B cell (primary cell): ENCODE results near the gene SMLR1. TPM values are rescaled to one million over a fixed set of nuclear protein-coding genes. Genes with fewer than 3 reads are reported as not detected.

Experiments used
- ATAC-seq: fragments of 200-7000 bp; cut with Tn5 transposase; one replicate; pipeline ENCODE4 v1.10.0; 2021; ENCODE audit warnings: low read depth, mild to moderate bottlenecking, moderate number of reproducible peaks, moderate library complexity
- CTCF ChIA-PET: fragments of 350-600 bp; sonication (Branson Sonifier 250); formaldehyde crosslinking; loops from one replicate; lab custom pipeline; 2021; ENCODE audit warnings: antibody characterized with exemption, inconsistent platforms; lab: Charles Lee
- POLR2A ChIA-PET: fragments of 350-600 bp; sonication (Branson Sonifier 250); formaldehyde crosslinking; loops from one replicate; lab custom pipeline; 2021; ENCODE audit warnings: antibody characterized with exemption; lab: Charles Lee
- DNase-seq: peaks from one replicate; pipeline ENCODE4 v3.0.0; 2013
- H2AFZ ChIP-seq: 2 replicates; pipeline ENCODE4 v1.6.1; 2012; ENCODE audit warnings: mild to moderate bottlenecking, low read depth, low read length; ENCODE audit not compliant: insufficient read depth, poor library complexity, severe bottlenecking
- H3K27ac ChIP-seq, 2 donors: 1 replicate in 1 of 2; 2 replicates in 1 of 2; pipeline ENCODE4 v1.5.1; 2012 to 2013; ENCODE audit warnings: low read length in 2 of 2, mild to moderate bottlenecking in 2 of 2, moderate library complexity in 1 of 2
- H3K27me3 ChIP-seq, 4 experiments: fragments of 200-600 bp in 1 of 4; sonication (generic) in 1 of 4; replicated peaks in 1 of 4; 1 replicate in 2 of 4; 2 replicates in 2 of 4; pipeline versions ENCODE4 v1.6.1 to v1.7.0; 2013 to 2016; ENCODE audit warnings: low read length in 3 of 4, mild to moderate bottlenecking in 2 of 4, mixed read lengths in 1 of 4, moderate library complexity in 1 of 4; ENCODE audit not compliant: insufficient read depth in 4 of 4, control insufficient read depth in 3 of 4; ENCODE audit errors: control extremely low read depth in 1 of 4
- H3K36me3 ChIP-seq, 2 experiments: replicated peaks in 1 of 2; 1 replicate in 1 of 2; 2 replicates in 1 of 2; pipeline versions ENCODE4 v1.6.1 to v1.7.1; 2013; ENCODE audit warnings: low read length in 1 of 2; ENCODE audit not compliant: insufficient read depth in 2 of 2, control insufficient read depth in 1 of 2; ENCODE audit errors: control extremely low read depth in 1 of 2, extremely low read depth in 1 of 2
- H3K4me1 ChIP-seq, 2 donors: fragments of 200-600 bp in 1 of 2; sonication (generic) in 1 of 2; 1 replicate in 1 of 2; 2 replicates in 1 of 2; pipeline versions ENCODE4 v1.5.1 to v1.6.1; 2013 to 2017; ENCODE audit warnings: low read length in 2 of 2; ENCODE audit not compliant: control insufficient read depth in 2 of 2, insufficient read depth in 2 of 2
- H3K4me2 ChIP-seq: replicated peaks from 2 replicates; pipeline ENCODE3; 2012; ENCODE audit warnings: mild to moderate bottlenecking, low read depth, low read length; ENCODE audit not compliant: poor library complexity, severe bottlenecking
- H3K4me3 ChIP-seq, 5 experiments: fragments of 200-600 bp in 1 of 5; sonication (generic) in 1 of 5; 1 replicate in 3 of 5; 2 replicates in 2 of 5; pipeline versions ENCODE4 v1.5.1 to v1.7.0; 2011 to 2016; ENCODE audit warnings: low read length in 4 of 5, mild to moderate bottlenecking in 4 of 5, low read depth in 2 of 5, control low read depth in 1 of 5, moderate library complexity in 1 of 5; ENCODE audit not compliant: insufficient read depth in 1 of 5; ENCODE audit errors: control extremely low read depth in 1 of 5, extremely low read depth in 1 of 5
- H3K79me2 ChIP-seq: fragments of 200-600 bp; sonication (generic); one replicate; pipeline ENCODE4 v1.6.0; 2016; ENCODE audit warnings: low read length; ENCODE audit not compliant: control insufficient read depth, insufficient read depth
- H3K9ac ChIP-seq: fragments of 200-600 bp; sonication (generic); 2 replicates; pipeline ENCODE4 v1.6.1; 2017; ENCODE audit warnings: mild to moderate bottlenecking, low read length, moderate library complexity
- H3K9me3 ChIP-seq, 3 donors: one replicate each; pipeline versions ENCODE4 v1.6.1 to v1.7.1; 2013; ENCODE audit warnings: low read length in 2 of 3; ENCODE audit not compliant: control insufficient read depth in 2 of 3, insufficient read depth in 1 of 3; ENCODE audit errors: control extremely low read depth in 1 of 3
- H4K20me1 ChIP-seq: 2 replicates; pipeline ENCODE4 v1.6.0; 2012; ENCODE audit warnings: mild to moderate bottlenecking, low read length; ENCODE audit not compliant: insufficient read depth, control insufficient read depth, poor library complexity, severe bottlenecking
- H3K27ac Mint-ChIP-seq: one replicate; pipeline ENCODE4 v1.8.0; 2021; ENCODE audit warnings: mixed read lengths
- H3K27me3 Mint-ChIP-seq: one replicate; pipeline ENCODE4 v1.8.0; 2021; ENCODE audit warnings: mixed read lengths
- H3K4me1 Mint-ChIP-seq: one replicate; pipeline ENCODE4 v1.8.0; 2021; ENCODE audit warnings: mixed read lengths
- H3K4me3 Mint-ChIP-seq: one replicate; pipeline ENCODE4 v1.8.0; 2021; ENCODE audit warnings: mixed read lengths
- H3K9me3 Mint-ChIP-seq: one replicate; pipeline ENCODE4 v1.8.0; 2022; ENCODE audit warnings: mixed read lengths; ENCODE audit not compliant: insufficient read depth
- CTCF ChIP-seq: fragments of 200-600 bp; IDR thresholded peaks from one replicate; pipeline ENCODE4 v1.8.0; 2022; ENCODE audit warnings: antibody characterized with exemption, mild to moderate bottlenecking
- EZH2 ChIP-seq: IDR thresholded peaks from 2 replicates; pipeline ENCODE4 v1.6.1; 2012; ENCODE audit warnings: borderline replicate concordance, low read depth, mild to moderate bottlenecking, moderate library complexity, low read length; ENCODE audit not compliant: insufficient read depth, poor library complexity, severe bottlenecking
- WGBS: methylation state at CpG from one replicate; pipeline ENCODE4 v1.1.5; 2013; ENCODE audit warnings: missing lambda C conversion rate; ENCODE audit not compliant: insufficient coverage; 5-methylcytosine and 5-hydroxymethylcytosine counted together
- intact Hi-C: fragments of 100-400 bp; cut with micrococcal nuclease; formaldehyde crosslinking; loops from one replicate; pipeline ENCODE4 v1.10.0; 2022
- polyA plus RNA-seq: library from polyadenylated mRNA; depleted of rRNA; stranded (reverse); fragments of >200 nt; gene quantifications from 2 replicates; pipeline ENCODE4 v1.2.3, GENCODE V29; 2012
- total RNA-seq, 2 donors: library from RNA; stranded (reverse); fragments of 120-200 nt in 1 of 2; gene quantifications; 1 replicate in 1 of 2; 2 replicates in 1 of 2; pipeline versions ENCODE4 v1.2.3 to v1.2.4, GENCODE V29; 2013 to 2022

The SMLR1 gene
- total and polyA plus RNA-seq, 2 donors (not counting 1 experiment from before 2014, with no cell fraction given), result not detected

- no peaks in the 10 kb centered on the region for H3K27me3 ChIP-seq
- peaks cover 0 to 2% of the 10 kb centered on the region in 2 experiments for H3K36me3 ChIP-seq
- no peak overlapping the region for H3K9ac ChIP-seq
- no peaks in the 10 kb centered on the region for H4K20me1 ChIP-seq
- H2AFZ ChIP-seq, result no peak overlapping the region
- H3K9me3 ChIP-seq, result no peaks in the 10 kb centered on the region
- no peak overlapping the region for H3K27ac ChIP-seq
- H3K4me2 ChIP-seq, result no peak overlapping the region
- intact Hi-C loops, result no loop called here
- DNase-seq, result no peak
- TF ChIP-seq CTCF, result no peak
- no peak for TF ChIP-seq EZH2
- ChIA-PET POLR2A (no interaction called here), CTCF (interaction anchor here (2.0 kb wide), 1 partner anchor 14 kb away, joined by 6 read pairs; no protein-coding TSS in a partner anchor)
- Mint-ChIP-seq H3K27ac (no peak overlapping the region), H3K4me1 (no peaks in the 10 kb centered on the region), H3K4me3 (no peak overlapping the region), H3K27me3 (no peaks in the 10 kb centered on the region), H3K9me3 (no peaks in the 10 kb centered on the region)
- ATAC-seq, result no peak
- H3K4me1 ChIP-seq, result no peaks in the 10 kb centered on the region
- 90% methylated on average over 2 of the region's 4 CpGs for WGBS
- no peaks in the 10 kb centered on the region for H3K79me2 ChIP-seq
- H3K4me3 ChIP-seq, result no peak overlapping the region
Measured at GRCh38 chr6:130858054-130858453, 30.8 kb downstream of the SMLR1 start.

GRCh38 chr6:130858498-130859160, 31.4 kb downstream of the SMLR1 start:
- Histone ChIP-seq H3K27me3 (no peaks in the 10 kb centered on the region), H3K9ac (no peak overlapping the region), H3K36me3 (peaks cover 0 to 7% of the 10 kb centered on the region in 2 experiments), H3K27ac (no peak overlapping the region), H3K4me3 (no peak overlapping the region), H3K79me2 (no peaks in the 10 kb centered on the region), H4K20me1 (no peaks in the 10 kb centered on the region), H3K4me1 (no peaks in the 10 kb centered on the region), H2AFZ (no peak overlapping the region), H3K4me2 (no peak overlapping the region), H3K9me3 (no peaks in the 10 kb centered on the region)
- POLR2A ChIA-PET, result no interaction called here
- TF ChIP-seq EZH2 (no peak), CTCF (no peak)
- Mint-ChIP-seq H3K9me3 (no peaks in the 10 kb centered on the region), H3K27ac (no peak overlapping the region), H3K4me3 (no peak overlapping the region), H3K4me1 (no peaks in the 10 kb centered on the region), H3K27me3 (no peaks in the 10 kb centered on the region)
- no peak for DNase-seq
- CTCF ChIA-PET, result interaction anchor here (0.5 to 2.0 kb wide), 3 partner anchors 13 to 946 kb away, joined by 3 to 6 read pairs (median 3); no protein-coding TSS in a partner anchor
- no peak for ATAC-seq
- intact Hi-C loops, result no loop called here
- WGBS, result 87% methylated on average over 2 of the region's 2 CpGs
